Left cardiac atrium (tissue), 4 donors: ENCODE data around the gene GLG1. TPM values are rescaled to one million over a fixed set of nuclear protein-coding genes. Genes with fewer than 3 reads are reported as not detected.

Experiments
- ATAC-seq, 2 donors: fragments of 200-7000 bp; cut with Tn5 transposase; one replicate each; pipeline ENCODE4 v1.9.1; 2020; ENCODE audit warnings: mild to moderate bottlenecking in 2 of 2, moderate library complexity in 2 of 2
- DNase-seq: peaks from one replicate; pipeline ENCODE4 v3.0.0-alpha.2; 2020
- intact Hi-C, 2 donors: fragments of 100-400 bp; cut with DNase I; formaldehyde crosslinking; loops; one replicate each; pipeline versions ENCODE4 v1.14.1 to v1.15.1; 2022 to 2023
- total RNA-seq, 2 donors: library from RNA; stranded (reverse); fragmentation: NEBNext Ultra II Directional; extraction: Animal tissue kit (Norgen Biotek cat#: 25700); gene quantifications; one replicate each; pipeline ENCODE4 v1.2.1, GENCODE V29; 2021
- donor health status: DM: no; HTN: yes; CAD: no.
- donor health status: DM: no; HTN: yes; CAD: no; lungs with severe emphysema.
- donor health status: DM: yes; HTN: yes; CAD: no.
- donor health status: Dilated cardiomyopathy.

Gene GLG1
- total RNA-seq, 2 donors from 2014 or later: 78.7 to 86.6 TPM

DNA sequence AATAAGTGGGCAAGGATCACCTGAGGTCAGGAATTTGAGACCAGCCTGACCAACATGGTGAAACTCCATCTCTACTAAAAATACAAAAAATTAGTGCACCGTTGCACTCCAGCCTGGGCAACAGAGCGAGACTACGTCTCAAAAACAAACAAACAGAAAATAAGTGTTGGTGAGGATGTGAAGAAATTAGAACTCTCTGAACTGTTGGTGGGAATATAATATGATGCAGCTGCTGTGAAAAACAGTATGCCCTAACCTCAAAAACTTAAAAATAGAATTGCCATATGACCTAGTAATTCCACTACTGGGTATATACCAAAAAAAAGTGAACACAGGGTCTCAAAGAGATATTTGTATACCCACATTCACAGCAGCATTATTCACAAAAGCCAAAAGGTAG, 26.1 kb downstream of the GLG1 start:
- intact Hi-C loops: no loop called here
- no peak for DNase-seq
- ATAC-seq: no peak

DNA sequence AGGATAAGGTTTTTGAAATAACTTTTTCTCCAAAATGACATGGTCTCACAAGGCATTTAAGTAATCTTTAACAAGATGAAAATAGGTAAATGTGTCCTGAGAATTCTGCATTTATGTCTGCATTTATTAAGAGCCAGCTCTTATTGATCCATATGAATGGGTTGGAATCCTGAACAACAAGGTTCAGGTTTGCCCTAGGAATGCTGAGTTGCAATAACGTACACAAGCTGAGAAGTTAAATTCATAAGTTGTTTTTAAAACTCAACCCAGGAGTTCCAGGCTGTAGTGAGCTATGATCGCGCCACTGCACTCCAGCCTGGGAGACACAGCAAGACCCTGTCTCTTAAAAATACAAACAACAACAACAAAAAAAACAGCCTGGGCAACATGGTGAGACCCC, 28.1 kb downstream of the GLG1 start:
- intact Hi-C loops: no loop called here
- DNase-seq (no peak), ATAC-seq (no peak)

DNA sequence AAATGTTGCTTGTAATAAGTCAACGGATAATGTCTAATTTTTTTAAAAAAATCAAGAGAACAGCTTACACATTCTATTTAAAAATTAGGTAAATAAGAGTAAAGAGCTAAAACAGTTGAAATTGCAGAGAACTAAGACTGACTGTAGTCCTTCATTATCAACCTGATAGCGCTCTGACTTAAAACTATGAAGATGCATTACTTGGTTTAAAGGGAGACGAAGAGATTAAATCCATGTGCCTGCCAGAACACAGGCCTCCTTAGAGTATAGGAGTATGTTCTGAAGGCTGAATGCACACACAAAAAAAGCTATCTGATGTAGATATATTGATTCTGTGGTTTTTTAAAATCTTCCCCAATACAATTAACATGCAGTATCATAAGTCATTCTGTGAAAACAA, 28.5 kb downstream of the GLG1 start:
- intact Hi-C loops: no loop called here
- DNase-seq (no peak), ATAC-seq (no peak)

- intact Hi-C loops: no loop called here
These were observed 29.0 kb downstream of the GLG1 start for GRCh38 chr16:74577882-74578366.

GRCh38 chr16:74575807-74576643, 30.9 kb downstream of the GLG1 start:
- intact Hi-C loops: no loop called here
- no peak for DNase-seq
- peak in 1 of 2 donors; percentile 39 for ATAC-seq

More at GRCh38 chr16:74577882-74578366, 29.0 kb downstream of the GLG1 start:
- no peak for DNase-seq
- ATAC-seq: no peak

DNA sequence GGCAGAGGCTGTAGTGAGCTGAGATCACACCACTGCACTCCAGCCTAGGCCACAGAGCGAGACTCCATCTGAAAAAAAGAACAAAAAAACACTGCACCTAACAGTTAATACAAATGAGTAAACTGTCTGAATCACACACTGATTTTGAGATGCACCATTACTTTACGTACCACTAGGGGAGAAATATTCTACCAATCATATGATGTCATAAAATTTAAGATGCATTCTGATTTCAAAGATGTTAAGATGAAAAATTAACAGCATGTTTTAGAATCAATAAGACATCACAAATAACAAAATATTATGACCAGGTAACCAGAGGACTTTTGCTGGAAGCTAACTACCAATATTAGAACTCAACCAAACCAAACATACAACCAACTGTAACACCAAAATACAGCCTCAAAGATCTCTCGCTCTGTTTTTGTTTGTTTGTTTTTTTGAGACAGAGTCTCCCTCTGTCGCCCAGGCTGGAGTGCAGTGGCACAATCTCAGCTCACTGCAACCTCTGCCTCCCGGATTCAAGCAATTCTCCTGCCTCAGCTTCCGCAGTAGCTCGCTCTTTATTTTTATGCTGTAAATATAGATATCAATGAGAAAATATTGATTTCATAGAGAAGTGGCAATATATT, 31.6 kb downstream of the GLG1 start:
- DNase-seq (no peak), ATAC-seq (no peak)
- intact Hi-C loops: no loop called here

DNA sequence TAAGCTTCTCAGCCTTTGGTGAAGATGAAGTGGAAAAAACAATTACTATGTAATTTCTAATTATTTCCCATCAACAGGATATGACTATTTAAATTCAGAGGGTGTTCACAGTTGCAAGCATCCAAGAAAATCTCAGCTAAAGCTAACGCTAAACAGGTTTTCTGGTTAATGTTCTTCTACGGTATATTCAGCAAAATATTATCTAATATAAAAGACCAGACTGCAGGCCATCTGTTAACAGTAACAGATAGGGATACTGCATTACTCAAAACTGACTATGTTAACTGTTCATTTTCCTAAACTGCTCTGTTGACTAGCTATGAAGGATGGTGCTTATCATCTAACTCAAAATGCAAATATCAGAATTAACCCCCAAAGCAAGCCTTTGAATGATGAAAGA, 32.8 kb downstream of the GLG1 start:
- intact Hi-C loops: no loop called here
- DNase-seq (no peak), ATAC-seq (no peak)

DNA sequence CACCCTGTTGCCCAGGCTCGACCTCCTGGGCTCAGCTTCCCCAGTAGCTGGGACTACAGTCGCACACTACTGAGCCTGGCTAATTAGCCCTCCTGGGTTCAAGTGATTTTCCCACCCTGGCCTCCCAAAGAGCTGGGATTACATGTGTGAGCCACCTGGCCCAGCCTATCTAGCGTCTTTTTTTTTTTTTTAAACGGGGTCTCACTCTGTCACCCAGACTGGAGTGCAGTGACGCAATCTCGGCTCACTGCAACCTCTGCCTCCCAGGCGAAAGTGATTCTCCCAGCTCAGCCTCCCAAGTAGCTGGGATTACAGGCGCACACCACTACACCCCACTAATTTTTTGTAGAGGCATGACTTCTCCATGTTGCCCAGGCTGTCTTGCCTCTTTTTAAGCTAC, 33.3 kb downstream of the GLG1 start:
- no peak for DNase-seq
- no peak for ATAC-seq
- intact Hi-C loops: no loop called here

- ATAC-seq: no peak
- intact Hi-C loops: no loop called here
These were observed 36.3 kb downstream of the GLG1 start for GRCh38 chr16:74570412-74571301.

DNA sequence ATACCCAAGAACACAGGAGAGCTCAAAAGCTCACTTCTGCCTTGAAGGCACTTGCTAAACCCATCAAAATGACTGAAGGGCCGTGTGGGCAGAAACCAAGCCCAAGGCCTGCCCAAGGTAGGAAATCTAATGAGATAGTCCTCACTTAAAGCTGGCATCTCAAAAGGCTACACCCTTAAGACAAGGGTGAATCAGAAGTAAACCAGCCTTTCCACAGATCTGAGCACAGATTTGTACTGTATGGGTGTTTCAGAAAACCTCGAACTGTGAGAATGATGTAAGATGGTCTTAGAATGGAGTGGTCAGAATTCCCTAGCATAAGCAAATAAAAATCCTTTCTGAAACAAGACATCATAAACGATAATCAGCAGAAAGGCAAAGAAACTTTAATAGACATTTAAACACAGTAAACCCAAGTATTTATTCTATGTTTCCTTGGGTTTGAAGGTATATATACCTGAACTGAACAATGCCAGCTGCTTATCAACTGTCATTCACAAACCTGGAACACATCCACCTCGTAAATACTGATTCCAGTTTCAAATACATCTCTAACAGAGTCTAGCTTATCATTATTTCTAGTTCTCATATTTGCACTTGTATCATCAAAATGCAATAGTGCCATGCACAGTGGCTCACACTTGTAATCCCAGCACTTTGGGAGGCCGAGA, 37.8 kb downstream of the GLG1 start:
- ATAC-seq: peak in 1 of 2 donors; percentile 79
- DNase-seq: no peak
- intact Hi-C loops: no loop called here

More at GRCh38 chr16:74570412-74571301, 36.3 kb downstream of the GLG1 start:
- DNase-seq: no peak

GRCh38 chr16:74567901-74568300, 39.0 kb downstream of the GLG1 start:
- DNase-seq (no peak), ATAC-seq (no peak)
- intact Hi-C loops: no loop called here

GRCh38 chr16:74565378-74565777, 41.5 kb downstream of the GLG1 start:
- ATAC-seq (no peak), DNase-seq (no peak)
- intact Hi-C loops: no loop called here

GRCh38 chr16:74564451-74564984, 42.4 kb downstream of the GLG1 start:
- intact Hi-C loops: no loop called here
- DNase-seq (no peak), ATAC-seq (no peak)

GRCh38 chr16:74563828-74564263, 43.1 kb downstream of the GLG1 start:
- intact Hi-C loops: no loop called here
- DNase-seq (no peak), ATAC-seq (peak in 1 of 2 donors; percentile 76)

DNA sequence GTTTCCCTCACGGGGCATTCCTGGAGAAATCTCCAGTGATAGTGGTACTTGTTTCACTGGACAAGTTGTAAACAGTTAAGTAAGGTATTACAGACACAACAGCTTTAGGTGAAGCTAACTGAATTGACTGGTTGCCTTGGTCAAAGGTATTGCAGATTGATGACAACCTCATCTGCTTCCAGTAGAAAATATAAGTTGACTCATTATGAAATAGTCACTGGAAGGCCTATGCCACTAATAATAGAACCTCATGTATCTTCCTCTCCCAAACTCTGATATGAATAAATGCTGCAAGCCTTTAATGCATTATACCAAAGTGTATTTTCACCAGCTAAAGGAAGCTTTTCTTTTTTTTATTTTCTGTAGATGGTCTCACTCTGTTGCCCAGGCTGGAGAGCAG, 44.8 kb downstream of the GLG1 start:
- intact Hi-C loops: no loop called here

GRCh38 chr16:74561626-74562025, 45.3 kb downstream of the GLG1 start:
- no peak for DNase-seq
- intact Hi-C loops: no loop called here
- ATAC-seq: no peak

More for the DNA sequence above, 44.8 kb downstream of the GLG1 start:
- DNase-seq (no peak), ATAC-seq (no peak)

DNA sequence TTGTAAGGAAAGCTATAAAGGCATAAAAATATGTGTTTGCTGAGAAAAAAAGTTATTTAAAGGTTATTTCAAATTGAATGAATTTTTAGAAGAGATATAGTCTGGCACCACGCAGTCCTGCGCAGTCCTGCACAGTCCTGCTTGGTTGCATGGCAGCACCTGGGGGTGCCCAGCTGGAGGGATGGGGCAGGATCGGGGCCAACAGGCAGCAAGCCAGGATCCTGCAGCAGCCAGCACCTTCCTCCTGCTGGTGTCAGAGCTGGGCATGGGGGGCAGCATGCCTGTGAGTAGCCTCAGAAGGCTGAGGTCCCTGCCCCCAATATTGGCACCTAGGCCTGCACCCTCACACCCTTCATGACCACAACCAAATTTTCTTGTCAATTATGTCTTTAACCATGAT, 46.0 kb downstream of the GLG1 start:
- ATAC-seq: peak in 1 of 2 donors; percentile 45
- intact Hi-C loops: no loop called here
- no peak for DNase-seq

DNA sequence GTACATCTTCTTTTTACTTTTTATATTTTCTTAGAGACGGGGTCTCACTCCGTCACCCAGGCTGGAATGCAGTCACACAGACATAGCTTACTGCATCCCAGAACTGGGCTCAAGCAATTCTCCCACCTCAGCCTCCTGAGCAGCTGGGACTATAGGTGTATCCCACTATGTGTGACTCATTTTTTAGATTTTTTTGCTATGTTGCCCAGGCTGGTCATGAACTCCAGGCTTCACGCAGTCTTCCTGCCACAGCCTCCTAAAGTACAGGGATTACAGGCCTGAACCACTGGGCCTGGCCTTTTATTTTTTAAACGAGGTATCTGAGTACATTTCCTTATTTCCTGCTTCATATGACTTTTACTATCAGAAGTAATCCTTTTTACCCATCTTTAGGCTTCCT, 48.0 kb downstream of the GLG1 start:
- intact Hi-C loops: no loop called here
- ATAC-seq (no peak), DNase-seq (no peak)

- DNase-seq (no peak), ATAC-seq (no peak)
- intact Hi-C loops: no loop called here
These were observed 49.6 kb downstream of the GLG1 start for GRCh38 chr16:74557275-74557674.
